Subcutaneous abdominal adipose tissue (tissue), 5 donors: ENCODE measurements around the gene ELOA.

ENCODE experiments used
- H3K27ac ChIP-seq: one replicate; pipeline ENCODE4 v1.7.0; 2013; ENCODE audit warnings: low read depth, mild to moderate bottlenecking, inconsistent platforms, low read length, moderate library complexity
- H3K27me3 ChIP-seq, 5 donors: one replicate each; pipeline ENCODE4 v1.7.0; 2013; ENCODE audit warnings: low read length in 5 of 5, inconsistent platforms in 1 of 5; ENCODE audit not compliant: control insufficient read depth in 5 of 5, insufficient read depth in 4 of 5
- H3K36me3 ChIP-seq, 5 donors: one replicate each; pipeline ENCODE4 v1.7.0; 2013; ENCODE audit warnings: low read length in 5 of 5; ENCODE audit not compliant: control insufficient read depth in 5 of 5, insufficient read depth in 5 of 5
- H3K4me1 ChIP-seq, 5 donors: one replicate each; pipeline ENCODE4 v1.7.0; 2013; ENCODE audit warnings: low read length in 5 of 5, mild to moderate bottlenecking in 3 of 5, moderate library complexity in 1 of 5; ENCODE audit not compliant: control insufficient read depth in 5 of 5, insufficient read depth in 5 of 5
- H3K4me3 ChIP-seq, 5 donors: one replicate each; pipeline ENCODE4 v1.7.0; 2013; ENCODE audit warnings: low read length in 5 of 5, low read depth in 1 of 5
- H3K9ac ChIP-seq, 5 donors: one replicate each; pipeline ENCODE4 v1.7.0; 2013; ENCODE audit warnings: low read length in 5 of 5, mild to moderate bottlenecking in 4 of 5, moderate library complexity in 3 of 5
- H3K9me3 ChIP-seq, 5 donors: one replicate each; pipeline ENCODE4 v1.7.0; 2013; ENCODE audit warnings: low read length in 5 of 5; ENCODE audit not compliant: control insufficient read depth in 5 of 5
- donor health status: healthy.
- donor health status: healthy.
- donor health status: healthy.
- donor health status: healthy.
- donor health status: healthy.

Gene ELOA, protein sequence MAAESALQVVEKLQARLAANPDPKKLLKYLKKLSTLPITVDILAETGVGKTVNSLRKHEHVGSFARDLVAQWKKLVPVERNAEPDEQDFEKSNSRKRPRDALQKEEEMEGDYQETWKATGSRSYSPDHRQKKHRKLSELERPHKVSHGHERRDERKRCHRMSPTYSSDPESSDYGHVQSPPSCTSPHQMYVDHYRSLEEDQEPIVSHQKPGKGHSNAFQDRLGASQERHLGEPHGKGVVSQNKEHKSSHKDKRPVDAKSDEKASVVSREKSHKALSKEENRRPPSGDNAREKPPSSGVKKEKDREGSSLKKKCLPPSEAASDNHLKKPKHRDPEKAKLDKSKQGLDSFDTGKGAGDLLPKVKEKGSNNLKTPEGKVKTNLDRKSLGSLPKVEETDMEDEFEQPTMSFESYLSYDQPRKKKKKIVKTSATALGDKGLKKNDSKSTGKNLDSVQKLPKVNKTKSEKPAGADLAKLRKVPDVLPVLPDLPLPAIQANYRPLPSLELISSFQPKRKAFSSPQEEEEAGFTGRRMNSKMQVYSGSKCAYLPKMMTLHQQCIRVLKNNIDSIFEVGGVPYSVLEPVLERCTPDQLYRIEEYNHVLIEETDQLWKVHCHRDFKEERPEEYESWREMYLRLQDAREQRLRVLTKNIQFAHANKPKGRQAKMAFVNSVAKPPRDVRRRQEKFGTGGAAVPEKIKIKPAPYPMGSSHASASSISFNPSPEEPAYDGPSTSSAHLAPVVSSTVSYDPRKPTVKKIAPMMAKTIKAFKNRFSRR

DNA sequence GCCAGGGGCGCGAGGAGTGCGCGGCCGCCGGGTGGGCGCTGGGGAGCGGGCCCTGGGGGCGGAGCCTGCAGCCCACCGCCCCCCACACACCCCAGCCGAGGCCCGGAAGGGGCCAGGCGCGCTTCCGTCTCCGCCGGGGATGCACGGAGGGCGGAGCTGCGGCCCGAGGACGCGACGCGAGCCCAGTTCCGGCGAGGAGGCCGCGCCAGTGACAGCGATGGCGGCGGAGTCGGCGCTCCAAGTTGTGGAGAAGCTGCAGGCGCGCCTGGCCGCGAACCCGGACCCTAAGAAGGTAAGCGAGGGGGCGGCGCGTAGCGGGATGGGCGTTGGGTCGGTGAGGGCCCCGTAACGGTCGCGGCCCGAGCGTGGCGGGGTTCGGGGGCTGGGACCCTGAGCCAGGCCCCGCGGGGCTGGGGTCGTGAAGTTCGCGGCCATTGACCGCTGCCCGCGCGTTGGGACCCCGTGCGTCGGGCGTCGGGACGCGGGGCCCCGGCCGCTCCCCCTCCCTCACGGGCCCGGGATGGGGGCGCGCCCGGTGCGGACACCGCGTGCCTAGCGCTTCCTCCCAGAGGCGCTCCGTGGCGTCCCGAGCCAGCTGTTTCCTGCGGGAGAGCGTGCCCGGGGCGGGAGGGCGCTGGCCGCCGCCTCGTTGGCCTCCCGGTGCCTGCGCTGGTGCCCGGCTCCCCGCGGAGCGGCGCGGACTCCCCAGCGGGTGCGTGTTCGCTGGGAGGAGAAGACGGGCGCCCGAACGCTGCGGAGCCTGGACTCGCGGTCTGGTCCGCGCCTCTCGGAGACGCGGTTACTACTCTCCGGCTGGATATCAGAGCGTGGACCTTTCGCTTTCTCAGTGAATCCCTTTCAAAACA is at the start of gene ELOA:
Gene ELOA (plus strand): TSS at position 185 of the 866 bp plus-strand sequence. CDS start 33 bp downstream, at position 218.
- Histone ChIP-seq H3K4me1 (peaks cover 2 to 30% (median 25%) of the 10 kb centered on the region in 5 donors), H3K9me3 (no peaks in the 10 kb centered on the region), H3K27ac (peak within 1 kb of the TSS; percentile 64), H3K4me3 (peak within 1 kb of the TSS; percentile 84 to 95 (median 89)), H3K36me3 (peaks cover 0 to 5% (median 0%) of the 10 kb centered on the region in 5 donors), H3K27me3 (no peaks in the 10 kb centered on the region), H3K9ac (peak within 1 kb of the TSS; percentile 74 to 88 (median 84))

- Histone ChIP-seq H3K4me3 (no peak overlapping the region), H3K27ac (peak overlapping the region; percentile 90)
Observed at GRCh38 chr1:23693599-23693998, 49.7 kb upstream of the ELOA start.

GRCh38 chr1:23694371-23694770 is 48.9 kb upstream of the ELOA start:
- H3K4me3 ChIP-seq = no peak overlapping the region
- peaks cover 36 to 65% (median 62%) of the 10 kb centered on the region in 5 donors for H3K36me3 ChIP-seq
- H3K9me3 ChIP-seq = no peaks in the 10 kb centered on the region
- no peaks in the 10 kb centered on the region for H3K27me3 ChIP-seq
- peaks cover 9 to 44% (median 40%) of the 10 kb centered on the region in 5 donors for H3K4me1 ChIP-seq
- no peak overlapping the region for H3K27ac ChIP-seq
- H3K9ac ChIP-seq = peak overlapping the region in 1 of 5 donors; percentile 37

More at GRCh38 chr1:23693599-23693998, 49.7 kb upstream of the ELOA start:
- Histone ChIP-seq H3K36me3 (peaks cover 33 to 58% (median 56%) of the 10 kb centered on the region in 5 donors), H3K27me3 (no peaks in the 10 kb centered on the region), H3K9me3 (no peaks in the 10 kb centered on the region), H3K9ac (peak overlapping the region; percentile 82 to 98 (median 97)), H3K4me1 (peaks cover 9 to 44% (median 40%) of the 10 kb centered on the region in 5 donors)

DNA sequence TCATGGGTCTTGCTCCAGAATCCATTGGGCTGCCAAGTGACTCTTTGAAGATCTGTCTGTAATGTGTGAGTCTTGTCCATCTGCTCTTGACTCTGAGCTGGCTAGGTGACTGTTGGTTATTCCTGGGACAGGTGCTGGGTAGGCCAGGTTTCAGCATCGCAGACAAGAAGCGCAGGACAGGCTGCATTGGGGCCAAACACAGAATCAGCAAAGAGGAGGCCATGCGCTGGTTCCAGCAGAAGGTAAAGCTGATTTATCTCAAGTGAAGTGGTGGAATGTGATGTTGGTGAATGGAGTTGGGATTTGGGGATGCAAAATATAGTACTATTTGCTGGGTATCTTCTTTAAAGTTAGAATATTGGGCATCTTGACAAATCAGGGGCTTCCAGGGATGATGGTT is 47.6 kb upstream of the ELOA start:
- Histone ChIP-seq H3K4me3 (no peak overlapping the region), H3K36me3 (peaks cover 41 to 76% (median 72%) of the 10 kb centered on the region in 5 donors), H3K9ac (peak overlapping the region in 3 of 5 donors; percentile 28 to 33 (median 31)), H3K27me3 (no peaks in the 10 kb centered on the region), H3K9me3 (no peaks in the 10 kb centered on the region), H3K4me1 (peaks cover 9 to 47% (median 40%) of the 10 kb centered on the region in 5 donors), H3K27ac (no peak overlapping the region)

- H3K4me3 ChIP-seq = no peak overlapping the region
- no peaks in the 10 kb centered on the region for H3K9me3 ChIP-seq
- peak overlapping the region in 2 of 5 donors; percentile 28 to 33 for H3K9ac ChIP-seq
- peaks cover 41 to 82% (median 79%) of the 10 kb centered on the region in 5 donors for H3K36me3 ChIP-seq
- no peak overlapping the region for H3K27ac ChIP-seq
- H3K4me1 ChIP-seq = peaks cover 9 to 47% (median 40%) of the 10 kb centered on the region in 5 donors
- no peaks in the 10 kb centered on the region for H3K27me3 ChIP-seq
Observed at GRCh38 chr1:23696335-23696989, 46.8 kb upstream of the ELOA start.

DNA sequence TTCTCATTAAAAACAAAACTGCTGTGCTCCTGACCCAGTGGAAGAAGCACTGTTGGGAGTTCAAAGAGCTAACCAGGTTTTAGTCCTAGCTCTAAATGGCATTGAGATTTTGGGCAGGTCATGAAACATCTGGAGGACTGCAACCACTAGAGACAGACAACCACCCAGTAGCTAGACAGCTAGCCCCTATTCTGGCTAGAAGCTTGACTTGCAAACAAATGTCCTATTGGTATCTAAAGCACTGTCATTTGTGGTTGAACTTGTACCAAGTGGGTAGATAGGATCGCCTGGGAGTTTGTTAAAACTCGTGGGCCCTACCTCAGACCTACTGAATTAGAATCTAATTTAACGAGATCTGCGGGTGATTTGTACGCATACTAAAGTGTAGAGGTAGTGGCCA is 44.8 kb upstream of the ELOA start:
- no peak overlapping the region for H3K4me3 ChIP-seq
- H3K9me3 ChIP-seq = no peaks in the 10 kb centered on the region
- H3K9ac ChIP-seq = peak overlapping the region in 1 of 5 donors; percentile 36
- peaks cover 0 to 44% (median 32%) of the 10 kb centered on the region in 5 donors for H3K4me1 ChIP-seq
- peaks cover 38 to 83% (median 78%) of the 10 kb centered on the region in 5 donors for H3K36me3 ChIP-seq
- no peaks in the 10 kb centered on the region for H3K27me3 ChIP-seq
- no peak overlapping the region for H3K27ac ChIP-seq

DNA sequence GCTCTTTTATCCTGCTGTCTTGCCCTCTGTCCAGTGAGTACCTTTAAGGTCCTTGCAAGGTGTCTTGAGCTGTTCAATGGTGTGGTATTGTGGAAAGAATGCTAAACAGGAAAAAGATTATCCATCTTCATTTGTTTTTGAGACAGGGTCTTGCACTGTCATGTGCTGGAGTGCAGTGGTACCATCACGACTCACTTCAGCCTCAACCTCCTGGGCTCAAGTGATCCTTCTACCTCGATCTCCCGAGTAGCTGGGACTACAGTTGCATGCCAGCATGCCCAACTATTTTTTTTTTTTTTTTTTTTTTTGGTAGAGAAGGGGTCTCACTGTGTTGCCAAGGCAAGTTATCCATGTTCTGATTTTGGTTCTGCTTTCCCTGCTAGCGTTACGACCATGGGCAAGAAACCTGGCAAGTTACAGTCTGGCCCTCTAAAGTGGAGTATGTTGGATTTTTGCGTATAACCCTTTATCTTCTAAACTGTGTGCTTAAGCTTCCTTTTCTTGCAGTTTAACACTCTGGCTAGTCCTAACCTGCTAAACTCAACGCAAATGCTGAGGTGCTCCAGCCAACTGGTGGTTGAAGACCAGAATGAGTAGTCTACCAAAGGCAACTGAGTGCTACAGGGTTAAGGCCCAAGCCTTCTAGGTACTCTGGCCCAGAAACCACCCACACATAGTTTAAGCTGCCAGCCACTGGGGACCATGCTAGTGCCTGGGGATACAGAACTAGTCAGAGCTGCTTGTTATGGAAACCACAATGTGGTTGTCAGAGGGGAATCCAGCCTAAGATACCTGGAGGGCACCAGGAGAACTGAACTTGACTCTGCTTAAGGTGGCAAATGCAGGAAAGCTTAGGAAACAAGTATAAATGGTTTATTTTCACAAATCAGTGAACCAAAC is 43.7 kb upstream of the ELOA start:
- no peak overlapping the region for H3K27ac ChIP-seq
- no peak overlapping the region for H3K4me3 ChIP-seq
- peaks cover 30 to 73% (median 68%) of the 10 kb centered on the region in 5 donors for H3K36me3 ChIP-seq
- peaks cover 0 to 33% (median 28%) of the 10 kb centered on the region in 5 donors for H3K4me1 ChIP-seq
- H3K27me3 ChIP-seq = no peaks in the 10 kb centered on the region
- no peak overlapping the region for H3K9ac ChIP-seq
- H3K9me3 ChIP-seq = no peaks in the 10 kb centered on the region

GRCh38 chr1:23701310-23701709 is 42.0 kb upstream of the ELOA start:
- Histone ChIP-seq H3K27ac (no peak overlapping the region), H3K9me3 (no peaks in the 10 kb centered on the region), H3K4me3 (no peak overlapping the region), H3K36me3 (peaks cover 21 to 66% (median 53%) of the 10 kb centered on the region in 5 donors), H3K27me3 (no peaks in the 10 kb centered on the region), H3K4me1 (peaks cover 0 to 19% (median 15%) of the 10 kb centered on the region in 5 donors), H3K9ac (no peak overlapping the region)
